GM18505 (cell line): ENCODE results near the gene ARFGAP1.

ENCODE experiments used
- ATAC-seq: cut with Tn5 transposase; IDR thresholded peaks from one replicate; pipeline ENCODE4 v1.9.1; 2021; ENCODE audit not compliant: unreplicated experiment
- POLR2A ChIP-seq: IDR thresholded peaks from 4 replicates; pipeline ENCODE4 v1.6.1; 2011; ENCODE audit warnings: borderline replicate concordance; ENCODE audit not compliant: insufficient read depth, insufficient read length; ENCODE audit errors: extremely low read depth

Gene ARFGAP1

GRCh38 chr20:63234693-63235398 is 37.8 kb upstream of the ARFGAP1 start:
- TF ChIP-seq POLR2A, result no peak
- no peak for ATAC-seq

DNA sequence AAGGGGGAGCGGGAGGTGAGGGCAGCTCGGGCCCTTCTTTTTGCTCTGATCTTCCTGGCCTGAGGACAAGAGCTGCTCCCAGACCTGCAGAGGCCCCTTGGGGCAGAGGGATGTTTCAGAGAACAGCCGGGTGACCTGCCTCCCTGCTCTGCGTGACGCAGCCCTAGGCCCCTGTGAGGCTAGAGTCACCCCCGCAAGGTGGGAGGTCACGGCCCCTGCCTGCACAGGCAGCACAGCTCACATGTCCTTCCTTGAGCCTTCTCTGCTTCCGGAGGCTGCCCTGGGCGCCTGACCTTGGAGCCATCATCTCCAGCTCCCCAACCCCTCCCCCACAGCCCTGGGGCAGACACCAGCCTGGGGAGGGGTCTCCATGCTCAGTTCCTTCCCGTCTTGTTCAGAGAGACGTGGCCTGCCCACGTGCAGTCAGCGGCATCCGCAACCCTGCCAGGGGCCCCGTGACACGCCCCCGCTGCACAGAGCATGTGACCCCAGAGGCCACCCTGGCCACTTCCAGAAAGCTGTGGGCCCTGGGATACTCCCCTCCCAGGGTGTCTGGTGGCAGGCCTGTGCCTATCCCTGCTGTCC is 37.1 kb upstream of the ARFGAP1 start, which contains the start of gene BIRC7:
Gene BIRC7 (plus strand): TSS at position 507 of the 585 bp plus-strand sequence. CDS start 192 bp downstream, outside the sequence.
- TF ChIP-seq POLR2A, result no peak
- ATAC-seq, result no peak

DNA sequence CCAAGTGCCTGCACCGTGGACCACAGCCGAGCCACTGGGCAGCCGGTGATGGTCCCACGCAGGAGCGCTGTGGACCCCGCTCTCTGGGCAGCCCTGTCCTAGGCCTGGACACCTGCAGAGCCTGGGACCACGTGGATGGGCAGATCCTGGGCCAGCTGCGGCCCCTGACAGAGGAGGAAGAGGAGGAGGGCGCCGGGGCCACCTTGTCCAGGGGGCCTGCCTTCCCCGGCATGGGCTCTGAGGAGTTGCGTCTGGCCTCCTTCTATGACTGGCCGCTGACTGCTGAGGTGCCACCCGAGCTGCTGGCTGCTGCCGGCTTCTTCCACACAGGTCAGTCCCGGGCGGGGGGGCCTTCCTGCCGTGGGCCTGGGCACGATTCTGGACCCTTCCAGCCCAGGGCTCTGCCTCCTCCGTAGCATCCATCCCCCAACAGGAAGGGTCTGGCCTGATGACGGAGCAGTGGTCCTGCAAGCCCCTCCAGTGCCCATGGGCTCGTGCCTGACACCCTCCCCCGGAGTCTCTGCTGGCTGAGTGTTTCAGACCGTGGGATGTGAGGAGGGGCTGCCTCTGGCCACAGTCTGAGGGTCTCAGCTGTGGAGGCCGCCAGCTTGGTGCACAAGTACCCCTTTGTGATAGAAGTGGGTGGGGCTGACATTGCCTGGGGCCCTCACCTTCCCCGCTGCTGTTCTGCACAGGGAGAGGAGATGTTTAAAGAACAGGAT is 36.3 kb upstream of the ARFGAP1 start:
- TF ChIP-seq POLR2A, result no peak
- no peak for ATAC-seq

- TF ChIP-seq POLR2A, result no peak
- no peak for ATAC-seq
Observed at GRCh38 chr20:63238031-63238430, 34.6 kb upstream of the ARFGAP1 start.

GRCh38 chr20:63238514-63239125 is 34.0 kb upstream of the ARFGAP1 start:
- no peak for ATAC-seq
- TF ChIP-seq POLR2A, result no peak

DNA sequence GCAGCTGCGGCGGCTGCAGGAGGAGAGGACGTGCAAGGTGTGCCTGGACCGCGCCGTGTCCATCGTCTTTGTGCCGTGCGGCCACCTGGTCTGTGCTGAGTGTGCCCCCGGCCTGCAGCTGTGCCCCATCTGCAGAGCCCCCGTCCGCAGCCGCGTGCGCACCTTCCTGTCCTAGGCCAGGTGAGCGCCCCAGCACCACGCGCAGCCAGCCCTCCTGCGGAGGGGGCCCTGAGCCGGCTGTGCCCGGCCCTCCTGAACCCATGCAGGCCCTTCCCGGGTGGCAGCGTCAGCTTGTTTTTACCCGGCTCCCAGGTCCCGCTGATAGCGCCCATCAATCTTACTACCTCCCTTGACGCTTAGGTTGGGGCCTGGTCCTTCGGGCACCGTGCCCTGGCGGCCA is 33.2 kb upstream of the ARFGAP1 start:
- no peak for TF ChIP-seq POLR2A
- no peak for ATAC-seq

GRCh38 chr20:63240004-63240403 is 32.6 kb upstream of the ARFGAP1 start:
- no peak for TF ChIP-seq POLR2A
- ATAC-seq, result no peak

- TF ChIP-seq POLR2A, result no peak
- ATAC-seq, result no peak
Observed at GRCh38 chr20:63241272-63241671, 31.3 kb upstream of the ARFGAP1 start.

GRCh38 chr20:63242736-63243135 is 29.9 kb upstream of the ARFGAP1 start:
- ATAC-seq, result no peak
- TF ChIP-seq POLR2A, result no peak

- TF ChIP-seq POLR2A, result no peak
- no peak for ATAC-seq
Observed at GRCh38 chr20:63243604-63244247, 28.9 kb upstream of the ARFGAP1 start.

- ATAC-seq, result no peak
- TF ChIP-seq POLR2A, result no peak
Observed at GRCh38 chr20:63244468-63244867, 28.1 kb upstream of the ARFGAP1 start.

DNA sequence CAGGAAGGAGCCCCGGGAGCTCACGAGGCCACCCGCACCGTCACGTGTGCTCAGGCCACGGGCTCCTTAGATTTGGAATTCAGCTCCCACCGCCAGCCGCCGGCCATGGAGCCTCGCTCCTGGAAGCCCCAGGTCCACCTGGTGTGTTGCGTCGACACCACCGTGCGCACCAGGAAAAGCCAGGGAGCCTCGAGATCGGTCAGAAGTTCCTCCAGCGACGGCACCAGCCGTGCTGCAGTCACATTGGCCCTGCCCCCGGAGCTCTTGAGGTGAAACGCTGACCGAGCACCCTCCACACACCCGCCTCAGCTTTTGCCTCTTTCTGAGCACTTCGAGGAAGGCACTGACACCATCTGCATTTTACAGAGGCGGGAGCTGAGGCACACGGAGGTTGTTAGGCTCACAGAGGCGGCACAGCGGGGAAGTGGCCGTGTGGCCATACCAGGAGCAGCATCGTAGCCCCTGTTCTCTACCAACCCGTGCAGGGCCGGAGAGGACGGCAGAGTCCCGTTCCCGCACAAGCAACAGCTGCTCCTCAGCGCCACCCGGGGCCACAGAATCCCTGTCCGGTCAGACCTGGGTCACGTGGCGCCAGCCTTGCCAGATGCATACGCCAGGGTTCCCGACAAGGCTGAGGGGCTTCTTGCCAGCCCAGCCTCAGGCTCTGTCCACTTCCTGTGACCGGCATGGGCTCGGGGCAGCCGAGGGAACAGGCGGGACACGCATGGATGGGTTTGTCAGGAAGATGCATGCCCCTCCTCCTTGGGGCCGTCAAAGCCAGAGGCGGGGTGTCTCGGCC is 25.9 kb upstream of the ARFGAP1 start:
- ATAC-seq, result no peak
- TF ChIP-seq POLR2A, result no peak
